ENCODE results near the gene PCSK7. TPM values are rescaled to one million over a fixed set of nuclear protein-coding genes. Genes with fewer than 3 reads are reported as not detected.

The PCSK7 gene
- total and polyA plus RNA-seq, 2 donors from 2014 or later = 14.5 to 70.2 TPM

DNA sequence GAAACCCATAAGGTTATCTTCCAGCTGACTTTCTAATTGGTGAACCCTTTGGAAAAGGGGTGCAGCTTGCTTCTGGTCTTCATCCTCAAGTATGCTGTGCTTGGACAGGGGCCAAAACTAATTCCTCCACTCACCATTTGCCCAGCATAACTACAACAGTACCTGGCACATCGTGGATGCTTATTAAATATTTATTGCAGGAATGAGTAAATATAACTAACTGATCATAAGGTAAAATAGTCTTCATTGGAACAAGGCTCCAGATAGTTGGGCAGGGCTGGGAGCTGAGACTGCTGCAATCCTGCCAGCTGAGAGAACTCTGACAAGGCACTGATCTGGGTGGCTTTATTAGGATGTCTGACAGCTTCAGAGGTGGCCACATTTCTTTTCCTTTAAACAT lies 55.7 kb downstream of the PCSK7 start:
- DNase-seq (no peak), FAIRE-seq (no peak)
- intact Hi-C loops (cut with DNase I) = no loop called here
- H3K9ac ChIP-seq (ENCODE audit: low read length in 3 of 3) = no peak overlapping the region
- H3K27me3 ChIP-seq (ENCODE audit: control insufficient read depth, insufficient read depth, low read length) = no peaks in the 10 kb centered on the region
- H3K4me3 ChIP-seq (ENCODE audit: low read length in 3 of 3) = no peak overlapping the region
- H3K27ac ChIP-seq (ENCODE audit: low read depth in 2 of 2, low read length in 2 of 2) = no peak overlapping the region
- TF ChIP-seq, protein P1, sequence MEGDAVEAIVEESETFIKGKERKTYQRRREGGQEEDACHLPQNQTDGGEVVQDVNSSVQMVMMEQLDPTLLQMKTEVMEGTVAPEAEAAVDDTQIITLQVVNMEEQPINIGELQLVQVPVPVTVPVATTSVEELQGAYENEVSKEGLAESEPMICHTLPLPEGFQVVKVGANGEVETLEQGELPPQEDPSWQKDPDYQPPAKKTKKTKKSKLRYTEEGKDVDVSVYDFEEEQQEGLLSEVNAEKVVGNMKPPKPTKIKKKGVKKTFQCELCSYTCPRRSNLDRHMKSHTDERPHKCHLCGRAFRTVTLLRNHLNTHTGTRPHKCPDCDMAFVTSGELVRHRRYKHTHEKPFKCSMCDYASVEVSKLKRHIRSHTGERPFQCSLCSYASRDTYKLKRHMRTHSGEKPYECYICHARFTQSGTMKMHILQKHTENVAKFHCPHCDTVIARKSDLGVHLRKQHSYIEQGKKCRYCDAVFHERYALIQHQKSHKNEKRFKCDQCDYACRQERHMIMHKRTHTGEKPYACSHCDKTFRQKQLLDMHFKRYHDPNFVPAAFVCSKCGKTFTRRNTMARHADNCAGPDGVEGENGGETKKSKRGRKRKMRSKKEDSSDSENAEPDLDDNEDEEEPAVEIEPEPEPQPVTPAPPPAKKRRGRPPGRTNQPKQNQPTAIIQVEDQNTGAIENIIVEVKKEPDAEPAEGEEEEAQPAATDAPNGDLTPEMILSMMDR (IDR thresholded peaks at IDR 0.05; ENCODE audit: borderline replicate concordance, extremely low read depth, insufficient read depth) = no peak
- peaks cover 0 to 3% (median under 1%) of the 10 kb centered on the region in 3 donors for H3K36me3 ChIP-seq (ENCODE audit: control insufficient read depth in 2 of 3, insufficient read depth in 3 of 3, low read length in 3 of 3)
- H3K4me1 ChIP-seq (ENCODE audit: control insufficient read depth in 2 of 3, insufficient read depth in 2 of 3, low read depth in 1 of 3, low read length in 3 of 3) = peaks cover 8 to 24% (median 11%) of the 10 kb centered on the region in 3 donors
- no peaks in the 10 kb centered on the region for H3K9me3 ChIP-seq (ENCODE audit: control insufficient read depth in 2 of 3, insufficient read depth in 1 of 3, low read length in 3 of 3)

DNA sequence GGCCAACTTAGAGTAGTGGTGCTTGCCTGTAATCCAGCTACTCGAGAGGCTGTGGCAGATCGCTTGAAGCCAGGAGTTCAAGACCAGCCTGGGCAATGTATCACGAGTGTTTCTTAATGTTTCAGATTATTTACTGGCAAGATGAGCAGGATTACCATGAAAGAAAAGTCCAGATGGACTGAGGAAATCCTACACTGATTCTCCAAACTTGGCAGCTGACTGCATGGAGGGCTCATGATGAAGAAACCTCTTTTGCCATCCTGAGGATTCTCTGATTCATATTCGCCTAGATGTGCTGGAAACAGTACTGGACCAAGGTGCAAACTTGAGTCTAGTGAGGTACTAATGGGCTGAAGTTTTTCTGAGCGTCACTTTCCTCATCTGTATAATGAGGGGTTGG lies 56.1 kb downstream of the PCSK7 start:
- Histone ChIP-seq H3K4me1 (ENCODE audit: control insufficient read depth in 2 of 3, insufficient read depth in 2 of 3, low read depth in 1 of 3, low read length in 3 of 3) (peaks cover 8 to 20% (median 10%) of the 10 kb centered on the region in 3 donors), H3K27me3 (ENCODE audit: control insufficient read depth, insufficient read depth, low read length) (no peaks in the 10 kb centered on the region)

DNA sequence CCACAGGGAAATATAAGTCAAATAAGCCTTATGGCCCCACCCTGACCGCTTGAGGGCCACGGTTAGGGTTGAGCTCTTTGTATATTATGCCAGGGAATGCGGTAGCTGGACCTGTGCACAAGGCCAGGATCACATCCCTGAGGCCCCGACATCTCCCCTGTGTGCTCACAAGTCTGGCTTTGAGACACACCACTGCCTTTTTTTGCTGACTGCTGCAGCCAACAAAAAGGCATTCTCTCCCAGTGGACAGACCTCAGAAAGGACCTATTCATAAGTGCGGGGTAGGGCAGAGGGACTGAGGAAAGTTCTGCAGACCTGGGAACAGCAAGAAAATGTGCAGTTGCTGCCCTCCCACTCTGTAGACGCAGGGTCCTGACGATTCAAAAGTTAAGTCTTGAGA lies 56.8 kb downstream of the PCSK7 start:
- TF ChIP-seq, protein P1 (IDR thresholded peaks at IDR 0.05; ENCODE audit: borderline replicate concordance, extremely low read depth, insufficient read depth) = no peak
- Histone ChIP-seq H3K36me3 (ENCODE audit: control insufficient read depth in 2 of 3, insufficient read depth in 3 of 3, low read length in 3 of 3) (peaks cover 0 to 4% (median 3%) of the 10 kb centered on the region in 3 donors), H3K4me1 (ENCODE audit: control insufficient read depth in 2 of 3, insufficient read depth in 2 of 3, low read depth in 1 of 3, low read length in 3 of 3) (peaks cover 8 to 17% (median 9%) of the 10 kb centered on the region in 3 donors), H3K27me3 (ENCODE audit: control insufficient read depth, insufficient read depth, low read length) (no peaks in the 10 kb centered on the region), H3K9ac (ENCODE audit: low read length in 3 of 3) (no peak overlapping the region), H3K9me3 (ENCODE audit: control insufficient read depth in 2 of 3, insufficient read depth in 1 of 3, low read length in 3 of 3) (no peaks in the 10 kb centered on the region), H3K27ac (ENCODE audit: low read depth in 2 of 2, low read length in 2 of 2) (no peak overlapping the region), H3K4me3 (ENCODE audit: low read length in 3 of 3) (no peak overlapping the region)
- DNase-seq (no peak), FAIRE-seq (no peak)
- intact Hi-C loops (cut with DNase I) = no loop called here

More for the DNA sequence above, 56.1 kb downstream of the PCSK7 start:
- FAIRE-seq = no peak
- no peak overlapping the region for H3K4me3 ChIP-seq (ENCODE audit: low read length in 3 of 3)
- TF ChIP-seq, protein P1 (IDR thresholded peaks at IDR 0.05; ENCODE audit: borderline replicate concordance, extremely low read depth, insufficient read depth) = no peak
- H3K9me3 ChIP-seq (ENCODE audit: control insufficient read depth in 2 of 3, insufficient read depth in 1 of 3, low read length in 3 of 3) = no peaks in the 10 kb centered on the region
- intact Hi-C loops (cut with DNase I) = no loop called here
- no peak overlapping the region for H3K27ac ChIP-seq (ENCODE audit: low read depth in 2 of 2, low read length in 2 of 2)
- DNase-seq = no peak
- H3K9ac ChIP-seq (ENCODE audit: low read length in 3 of 3) = no peak overlapping the region
- H3K36me3 ChIP-seq (ENCODE audit: control insufficient read depth in 2 of 3, insufficient read depth in 3 of 3, low read length in 3 of 3) = peaks cover 0 to 4% (median 3%) of the 10 kb centered on the region in 3 donors

Data from kidney (tissue), 14 donors.